ENCODE data around the gene PLSCR2. TPM values are rescaled to one million over a fixed set of nuclear protein-coding genes. Genes with fewer than 3 reads are reported as not detected.

The PLSCR2 gene
- total and polyA plus RNA-seq, 2 of the 8 experiments (the other 6 are each of a cell fraction or from before 2014, with no cell fraction given) = not detected

DNA sequence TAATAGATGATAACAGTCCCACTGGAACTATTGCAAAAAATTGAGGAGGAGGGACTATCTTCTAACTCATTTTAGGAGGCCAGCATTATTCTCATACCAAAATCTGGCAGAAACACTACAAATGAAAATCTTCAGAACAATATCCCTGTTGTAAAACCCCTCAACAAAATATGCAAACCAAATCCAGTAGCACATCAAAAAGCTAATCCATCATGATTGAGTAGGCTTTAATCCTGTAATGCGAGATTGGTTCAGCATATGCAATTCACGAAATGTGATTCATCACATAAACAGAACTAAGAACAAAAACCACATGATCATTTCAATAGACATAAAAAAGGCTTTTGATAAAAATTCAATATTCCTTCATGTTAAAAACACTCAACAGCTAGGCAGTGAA lies 23.9 kb upstream of the PLSCR2 start:
- Histone ChIP-seq H2AFZ (ENCODE audit: low read length) (no peak overlapping the region), H4K8ac (ENCODE audit: extremely low read depth, insufficient read depth, low read length) (no peak overlapping the region), H3K27ac (ENCODE audit: low read depth, low read length) (no peak overlapping the region), H2BK5ac (ENCODE audit: low read depth, low read length) (no peak overlapping the region), H3K14ac (ENCODE audit: insufficient read length) (no peak overlapping the region), H3K36me3 (ENCODE audit: control insufficient read depth in 2 of 4, insufficient read depth in 4 of 4, low read length in 3 of 4) (no peaks in the 10 kb centered on the region; a peak in 1 of 8 replicates), H3K9me3 (ENCODE audit: insufficient read depth in 2 of 2, low read depth in 1 of 2, low read length in 1 of 2) (peaks cover 0 to 8% of the 10 kb centered on the region in 2 experiments; a peak in 1 of 4 replicates), H4K5ac (ENCODE audit: insufficient read length, low read depth, low read length) (no peak overlapping the region), H2BK20ac (ENCODE audit: low read length) (no peak overlapping the region), H3K9ac (replicated peaks in 1 of 4; ENCODE audit: extremely low read depth in 1 of 4, low read depth in 3 of 4, low read length in 3 of 4) (no peak overlapping the region), H4K91ac (replicated peaks; ENCODE audit: insufficient read length, low read length) (no peak overlapping the region), H3K18ac (ENCODE audit: extremely low read depth, low read length) (no peak overlapping the region), H3K4me3 (ENCODE audit: extremely low read depth in 1 of 4, insufficient read depth in 2 of 4, low read depth in 3 of 4, low read length in 4 of 4) (no peak overlapping the region), H4K20me1 (replicated peaks in 1 of 2; ENCODE audit: control insufficient read depth in 1 of 2, insufficient read depth in 2 of 2, low read length in 2 of 2) (no peaks in the 10 kb centered on the region), H3K23me2 (ENCODE audit: low read depth, low read length) (no peaks in the 10 kb centered on the region), H2BK15ac (ENCODE audit: low read length) (no peak overlapping the region), H3K56ac (replicated peaks; ENCODE audit: insufficient read length, low read depth, low read length) (no peak overlapping the region), H2BK120ac (replicated peaks; ENCODE audit: low read depth, low read length) (no peak overlapping the region), H3K79me1 (ENCODE audit: low read depth, low read length) (no peaks in the 10 kb centered on the region), H3K79me2 (ENCODE audit: control insufficient read depth in 1 of 2, insufficient read depth in 2 of 2, low read length in 2 of 2) (no peaks in the 10 kb centered on the region), H3K4ac (replicated peaks; ENCODE audit: insufficient read length, low read depth, low read length) (no peak overlapping the region), H3K4me2 (ENCODE audit: insufficient read depth in 1 of 2, low read depth in 2 of 2, low read length in 2 of 2) (no peak overlapping the region), H2AK5ac (ENCODE audit: low read depth, low read length) (no peak overlapping the region), H3K4me1 (replicated peaks in 1 of 4; ENCODE audit: control insufficient read depth in 3 of 4, insufficient read depth in 4 of 4, low read length in 3 of 4) (no peaks in the 10 kb centered on the region), H2BK12ac (ENCODE audit: low read depth, low read length) (no peak overlapping the region), H3K27me3 (replicated peaks in 1 of 4; ENCODE audit: control insufficient read depth in 3 of 4, extremely low read depth in 1 of 4, insufficient read depth in 3 of 4, low read length in 3 of 4) (no peaks in the 10 kb centered on the region), H3K23ac (ENCODE audit: insufficient read length) (no peak overlapping the region)
- no peak for FAIRE-seq
- TF ChIP-seq CHD2 (IDR thresholded peaks at IDR 0.05; ENCODE audit: low read length) (no peak), SIX5 (IDR thresholded peaks at IDR 0.05; ENCODE audit: low read depth, low read length) (no peak)
- 83% methylated on average over 2 of the region's 2 CpGs; no CpG with 5 or more reads in 1 of the 2 experiments for WGBS, 2 experiments (ENCODE audit: extremely low coverage in 1 of 2, insufficient coverage in 1 of 2, insufficient read length in 1 of 2, insufficient replicate concordance in 2 of 2, low coverage in 1 of 2, low lambda C conversion rate in 2 of 2, missing lambda C conversion rate in 1 of 2)
- ChIA-PET CTCF (ENCODE audit: partially characterized antibody) (interaction anchor here (0.6 to 1.8 kb wide), 2 partner anchors 11 to 699 kb away, joined by 3 to 5 read pairs; no protein-coding TSS in a partner anchor), POLR2A (ENCODE audit: partially characterized antibody) (interaction anchor here (0.9 kb wide), 1 partner anchor 24 kb away, joined by 3 read pairs; the partner anchor contains the start of gene PLSCR2)
- DNase-seq (ENCODE audit: low read depth in 1 of 2, low spot score in 2 of 2) = no peak
